Lower lobe of right lung (tissue), 2 donors: Measurements from ENCODE around the gene ZNF629. TPM values are rescaled to one million over a fixed set of nuclear protein-coding genes. Genes with fewer than 3 reads are reported as not detected.

Source experiments
- ATAC-seq, 2 donors: fragments of 200-7000 bp; cut with Tn5 transposase; one replicate each; pipeline ENCODE4 v1.9.1; 2020 to 2022; ENCODE audit warnings: mild to moderate bottlenecking in 2 of 2, moderate library complexity in 2 of 2
- DNase-seq: peaks from one replicate; pipeline ENCODE4 v3.0.0-alpha.2; 2020
- H3K27ac ChIP-seq: fragments of 200-600 bp; one replicate; pipeline ENCODE4 v1.8.0; 2022
- H3K27me3 ChIP-seq: fragments of 200-600 bp; one replicate; pipeline ENCODE4 v1.8.0; 2022; ENCODE audit warnings: low read depth
- H3K36me3 ChIP-seq: fragments of 200-600 bp; one replicate; pipeline ENCODE4 v1.8.0; 2022; ENCODE audit warnings: mild to moderate bottlenecking
- H3K4me1 ChIP-seq: fragments of 200-600 bp; one replicate; pipeline ENCODE4 v1.8.0; 2022
- H3K4me3 ChIP-seq: fragments of 200-600 bp; one replicate; pipeline ENCODE4 v1.8.0; 2022; ENCODE audit warnings: mild to moderate bottlenecking
- H3K9me3 ChIP-seq: fragments of 200-600 bp; one replicate; pipeline ENCODE4 v1.8.0; 2022
- intact Hi-C: fragments of 100-400 bp; cut with DNase I; formaldehyde crosslinking; loops from one replicate; pipeline ENCODE4 v1.11.0; 2022
- total RNA-seq: library from RNA; stranded (reverse); fragmentation: NEBNext Ultra II Directional; extraction: Animal tissue kit (Norgen Biotek cat#: 25700); gene quantifications from one replicate; pipeline ENCODE4 v1.2.1, GENCODE V29; 2021
- TF ChIP-seq, protein P1 (sequence below): fragments of 200-600 bp; IDR thresholded peaks from one replicate; pipeline ENCODE4 v1.8.0; 2022; ENCODE audit warnings: antibody characterized with exemption, mild to moderate bottlenecking
- donor health status: DM: no; HTN: yes; CAD: no; lungs with severe emphysema.

Gene ZNF629
- total RNA-seq, 1 donor from 2014 or later, result 11.9 TPM

DNA sequence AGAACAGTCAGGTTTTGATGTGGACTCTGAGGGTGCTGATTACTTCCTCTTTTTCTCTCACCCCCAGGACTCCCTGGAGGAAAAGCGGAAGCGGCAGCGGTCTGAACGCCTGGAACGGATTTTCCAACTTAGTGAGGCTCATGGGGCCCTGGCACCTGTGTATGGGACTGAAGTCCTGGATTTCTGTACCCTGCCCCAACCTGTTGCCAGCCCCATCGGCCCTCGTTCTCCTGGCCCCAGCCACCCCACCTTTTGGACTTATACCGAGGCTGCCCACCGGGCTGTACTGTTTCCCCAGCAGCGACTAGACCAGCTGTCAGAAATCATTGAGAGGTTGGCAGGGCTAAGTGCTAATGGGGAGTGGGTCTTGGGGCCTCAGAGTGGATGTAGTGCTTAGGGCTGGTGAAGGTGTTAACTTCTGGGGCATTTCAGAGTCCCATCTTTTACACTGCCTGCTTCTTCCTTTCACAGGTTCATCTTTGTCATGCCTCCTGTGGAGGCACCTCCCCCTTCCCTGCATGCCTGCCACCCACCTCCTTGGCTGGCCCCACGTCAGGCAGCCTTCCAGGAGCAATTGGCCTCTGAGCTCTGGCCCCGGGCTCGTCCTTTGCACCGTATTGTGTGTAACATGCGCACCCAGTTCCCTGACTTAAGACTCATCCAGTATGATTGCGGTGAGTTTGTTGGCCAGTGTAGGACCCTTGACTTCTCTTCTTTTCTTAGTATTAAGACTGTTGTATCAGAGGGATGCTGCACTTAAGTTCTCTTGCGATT lies 57.9 kb downstream of the ZNF629 start:
- TF ChIP-seq, protein P1, sequence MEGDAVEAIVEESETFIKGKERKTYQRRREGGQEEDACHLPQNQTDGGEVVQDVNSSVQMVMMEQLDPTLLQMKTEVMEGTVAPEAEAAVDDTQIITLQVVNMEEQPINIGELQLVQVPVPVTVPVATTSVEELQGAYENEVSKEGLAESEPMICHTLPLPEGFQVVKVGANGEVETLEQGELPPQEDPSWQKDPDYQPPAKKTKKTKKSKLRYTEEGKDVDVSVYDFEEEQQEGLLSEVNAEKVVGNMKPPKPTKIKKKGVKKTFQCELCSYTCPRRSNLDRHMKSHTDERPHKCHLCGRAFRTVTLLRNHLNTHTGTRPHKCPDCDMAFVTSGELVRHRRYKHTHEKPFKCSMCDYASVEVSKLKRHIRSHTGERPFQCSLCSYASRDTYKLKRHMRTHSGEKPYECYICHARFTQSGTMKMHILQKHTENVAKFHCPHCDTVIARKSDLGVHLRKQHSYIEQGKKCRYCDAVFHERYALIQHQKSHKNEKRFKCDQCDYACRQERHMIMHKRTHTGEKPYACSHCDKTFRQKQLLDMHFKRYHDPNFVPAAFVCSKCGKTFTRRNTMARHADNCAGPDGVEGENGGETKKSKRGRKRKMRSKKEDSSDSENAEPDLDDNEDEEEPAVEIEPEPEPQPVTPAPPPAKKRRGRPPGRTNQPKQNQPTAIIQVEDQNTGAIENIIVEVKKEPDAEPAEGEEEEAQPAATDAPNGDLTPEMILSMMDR, result no peak
- Histone ChIP-seq H3K36me3 (peaks cover 96% of the 10 kb centered on the region), H3K4me1 (no peaks in the 10 kb centered on the region), H3K27ac (no peak overlapping the region), H3K9me3 (no peaks in the 10 kb centered on the region), H3K4me3 (no peak overlapping the region), H3K27me3 (no peaks in the 10 kb centered on the region)
- intact Hi-C loops, result no loop called here
- ATAC-seq, result peak in 1 of 2 donors; percentile 33
- DNase-seq, result no peak

Other genes starting within 250 kb of the ZNF629 start
- gene ZNF764, start 228.8 kb downstream of the ZNF629 start, total RNA-seq, result 8.4 TPM
- gene ZNF688, start 215.5 kb downstream of the ZNF629 start, total RNA-seq, result 13.5 TPM
- 16.2 TPM for gene ZNF785, start 201.5 kb downstream of the ZNF629 start, total RNA-seq
- gene ZNF689, start 176.8 kb downstream of the ZNF629 start, total RNA-seq, result 7.7 TPM
- gene PRR14, start 136.2 kb downstream of the ZNF629 start, total RNA-seq, result 46.3 TPM
- 68.6 TPM for gene FBRS, start 128.8 kb downstream of the ZNF629 start, total RNA-seq
- 73.8 TPM for gene SRCAP, start 88.0 kb downstream of the ZNF629 start, total RNA-seq
- gene PHKG2, start 38.8 kb downstream of the ZNF629 start, total RNA-seq, result 25.5 TPM
- 11.1 TPM for gene CFAP119, start 25.1 kb downstream of the ZNF629 start, total RNA-seq
- 95.9 TPM for gene RNF40, start 24.9 kb downstream of the ZNF629 start, total RNA-seq
- gene BCL7C, start 106.9 kb upstream of the ZNF629 start, total RNA-seq, result 23.3 TPM
- 10.3 TPM for gene CTF1, start 109.4 kb upstream of the ZNF629 start, total RNA-seq
- gene FBXL19, start 136.4 kb upstream of the ZNF629 start, total RNA-seq, result 14.5 TPM
- gene ORAI3, start 161.9 kb upstream of the ZNF629 start, total RNA-seq, result 30.2 TPM
- 15.0 TPM for gene SETD1A, start 170.5 kb upstream of the ZNF629 start, total RNA-seq
- gene HSD3B7, start 198.0 kb upstream of the ZNF629 start, total RNA-seq, result 23.6 TPM
- gene STX1B, start 223.4 kb upstream of the ZNF629 start, total RNA-seq, result 0.32 TPM
- 86.1 TPM for gene STX4, start 246.4 kb upstream of the ZNF629 start, total RNA-seq